Measurements from ENCODE around the gene TSPAN16.

DNA sequence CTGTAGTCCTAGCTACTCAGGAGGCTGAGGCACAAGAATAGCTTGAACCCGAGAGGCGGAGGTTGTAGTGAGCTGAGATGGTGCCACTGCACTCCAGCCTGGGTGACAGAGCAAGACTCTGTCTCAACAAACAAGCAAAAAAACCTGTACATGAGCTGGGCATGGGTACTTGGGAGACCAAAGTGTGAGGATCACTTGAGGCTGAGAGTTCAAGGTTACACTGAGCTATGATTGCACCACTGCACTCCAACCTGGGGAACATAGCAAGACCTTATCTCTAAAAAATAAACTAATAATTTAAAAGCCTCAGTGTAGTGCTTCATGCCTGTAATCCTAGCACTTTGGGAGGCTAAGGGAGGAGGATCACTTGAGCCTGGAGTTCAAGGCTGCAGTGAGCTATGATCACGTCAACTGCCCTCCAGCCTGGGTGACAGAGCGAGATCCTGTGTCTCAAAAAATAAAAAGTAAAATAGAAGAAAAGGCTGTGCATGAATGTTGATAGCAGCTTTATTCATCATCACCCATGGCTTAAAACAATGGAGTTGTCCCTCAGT, 21.4 kb upstream of the TSPAN16 start:
- TF ChIP-seq, protein P1, sequence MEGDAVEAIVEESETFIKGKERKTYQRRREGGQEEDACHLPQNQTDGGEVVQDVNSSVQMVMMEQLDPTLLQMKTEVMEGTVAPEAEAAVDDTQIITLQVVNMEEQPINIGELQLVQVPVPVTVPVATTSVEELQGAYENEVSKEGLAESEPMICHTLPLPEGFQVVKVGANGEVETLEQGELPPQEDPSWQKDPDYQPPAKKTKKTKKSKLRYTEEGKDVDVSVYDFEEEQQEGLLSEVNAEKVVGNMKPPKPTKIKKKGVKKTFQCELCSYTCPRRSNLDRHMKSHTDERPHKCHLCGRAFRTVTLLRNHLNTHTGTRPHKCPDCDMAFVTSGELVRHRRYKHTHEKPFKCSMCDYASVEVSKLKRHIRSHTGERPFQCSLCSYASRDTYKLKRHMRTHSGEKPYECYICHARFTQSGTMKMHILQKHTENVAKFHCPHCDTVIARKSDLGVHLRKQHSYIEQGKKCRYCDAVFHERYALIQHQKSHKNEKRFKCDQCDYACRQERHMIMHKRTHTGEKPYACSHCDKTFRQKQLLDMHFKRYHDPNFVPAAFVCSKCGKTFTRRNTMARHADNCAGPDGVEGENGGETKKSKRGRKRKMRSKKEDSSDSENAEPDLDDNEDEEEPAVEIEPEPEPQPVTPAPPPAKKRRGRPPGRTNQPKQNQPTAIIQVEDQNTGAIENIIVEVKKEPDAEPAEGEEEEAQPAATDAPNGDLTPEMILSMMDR (IDR thresholded peaks at IDR 0.05): no peak
- TF ChIP-seq EP300 (IDR thresholded peaks at IDR 0.05): no peak
- TF ChIP-seq POLR2AphosphoS5 (IDR thresholded peaks at IDR 0.05): no peak

All from suprapubic skin (tissue), 4 donors.